Tongue (tissue), 2 donors: ENCODE results near the gene RAD51D. TPM values are rescaled to one million over a fixed set of nuclear protein-coding genes. Genes with fewer than 3 reads are reported as not detected.
A peak's percentile ranks its signal among the peaks of the same experiment; 100 is the strongest.
"Not testable (repeated sequence)": the region's sequence is repeated elsewhere in the genome, so short reads cannot be mapped to it uniquely, and the experiment has no call there.

Source experiments
- DNase-seq: peaks from one replicate; pipeline ENCODE4 v3.0.0-alpha.2; 2015
- total RNA-seq: library from RNA; depleted of rRNA; stranded (reverse); fragments of >200 nt; gene quantifications from one replicate; pipeline ENCODE4 v1.2.3, GENCODE V29; 2014

RAD51D gene
- total RNA-seq, 1 donor from 2014 or later: 5.2 TPM

DNA sequence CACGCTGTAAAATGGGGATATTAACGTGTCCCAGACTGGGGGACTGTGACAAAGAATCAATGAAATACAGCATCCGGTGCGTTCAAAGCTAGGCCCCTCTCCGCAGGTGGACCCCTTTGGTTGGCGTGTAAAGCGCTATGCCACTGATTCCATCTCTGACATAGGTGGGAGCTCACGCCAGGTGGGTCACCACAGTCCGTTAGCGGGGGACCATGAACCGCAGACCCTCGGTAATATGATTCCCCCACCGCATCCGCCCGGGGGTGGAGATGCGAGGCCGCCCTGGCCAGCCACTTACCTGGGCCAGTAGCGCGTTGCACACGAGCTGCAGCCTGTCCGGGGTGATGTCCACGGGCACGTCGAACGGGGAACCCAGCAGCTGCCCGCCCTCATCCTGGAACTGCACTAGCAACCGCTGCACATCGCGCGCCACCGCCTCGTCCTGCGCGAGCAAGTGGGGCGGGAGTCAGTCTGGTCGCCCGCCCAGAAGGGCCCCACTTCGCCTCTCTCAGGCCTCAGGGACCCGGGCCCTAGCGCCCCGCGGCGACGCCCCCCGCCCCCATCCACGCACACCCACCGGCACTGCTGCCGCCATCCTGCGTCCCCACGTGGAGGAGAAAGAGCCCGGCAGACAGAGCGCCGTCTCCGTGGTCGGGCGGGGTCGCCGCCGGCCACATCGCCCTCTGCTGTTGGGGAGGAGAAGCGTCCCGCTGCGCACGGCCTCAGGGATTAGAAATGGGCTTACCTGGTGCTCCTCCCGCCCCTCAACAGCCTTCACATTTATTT lies 22.2 kb upstream of the RAD51D start, which contains the start of gene NLE1:
TSS of gene NLE1 (minus strand) at position 623 of the 786 bp plus-strand sequence. CDS start at position 595, 28 bp downstream.
- DNase-seq: peak; percentile 87

GRCh38 chr17:35138218-35138617 lies 18.6 kb upstream of the RAD51D start:
- no peak for DNase-seq

- DNase-seq: no peak
Measured at GRCh38 chr17:35135322-35135721, 15.7 kb upstream of the RAD51D start.

- no peak for DNase-seq
Measured at GRCh38 chr17:35132816-35133550, 13.3 kb upstream of the RAD51D start.

GRCh38 chr17:35132099-35132498 lies 12.4 kb upstream of the RAD51D start:
- no peak for DNase-seq

- DNase-seq: no peak
Measured at GRCh38 chr17:35130392-35130791, 10.7 kb upstream of the RAD51D start.

DNA sequence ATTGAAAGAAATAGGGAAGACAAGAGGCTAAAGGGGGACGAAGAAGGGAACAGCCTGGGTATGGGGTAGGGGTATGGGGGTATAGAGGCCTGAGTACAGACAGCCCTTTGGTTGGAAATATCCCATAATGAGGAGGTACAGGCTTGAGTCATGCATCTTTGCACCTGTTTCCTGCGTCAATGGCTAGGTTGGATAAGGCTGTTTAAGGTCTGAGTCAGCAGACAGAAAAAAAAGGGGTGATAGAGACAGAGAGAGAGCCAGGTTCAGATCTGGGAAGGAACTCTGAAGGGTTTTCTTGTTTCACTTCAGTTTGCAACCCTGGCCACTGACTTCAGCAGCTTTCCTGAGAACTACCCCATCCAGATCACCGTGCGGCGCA lies 10.3 kb upstream of the RAD51D start:
- DNase-seq: no peak

- DNase-seq: no peak
Measured at GRCh38 chr17:35129154-35129972, 9.7 kb upstream of the RAD51D start.

GRCh38 chr17:35127751-35128514 lies 8.3 kb upstream of the RAD51D start:
- peak; percentile 32 for DNase-seq

DNA sequence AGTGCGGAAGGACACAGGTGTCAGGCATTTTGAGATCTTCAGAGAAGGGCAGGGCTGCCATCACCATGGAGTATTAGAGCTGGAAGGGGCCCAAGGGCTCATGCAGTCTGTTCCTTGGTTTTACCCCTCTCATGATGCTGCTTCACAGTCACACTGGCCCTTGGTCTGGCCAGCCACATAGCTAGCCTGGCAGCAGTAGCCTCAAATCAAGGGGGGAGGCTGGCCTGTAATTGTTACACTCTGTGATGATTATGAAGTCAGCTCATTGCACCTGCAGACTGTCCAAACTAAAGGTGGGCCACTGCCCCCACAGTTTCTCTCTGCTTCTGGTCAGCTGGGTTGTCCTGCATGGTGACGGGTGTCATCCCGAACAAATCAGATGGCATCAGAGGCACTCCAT lies 1.7 kb upstream of the RAD51D start, which contains the start of gene FNDC8:
TSS of gene FNDC8 (plus strand) at position 301 of the 400 bp plus-strand sequence. CDS start at position 380, 79 bp downstream.
- DNase-seq: no peak

- no peak for DNase-seq
Measured at GRCh38 chr17:35117984-35118383, 1.7 kb downstream of the RAD51D start.

DNA sequence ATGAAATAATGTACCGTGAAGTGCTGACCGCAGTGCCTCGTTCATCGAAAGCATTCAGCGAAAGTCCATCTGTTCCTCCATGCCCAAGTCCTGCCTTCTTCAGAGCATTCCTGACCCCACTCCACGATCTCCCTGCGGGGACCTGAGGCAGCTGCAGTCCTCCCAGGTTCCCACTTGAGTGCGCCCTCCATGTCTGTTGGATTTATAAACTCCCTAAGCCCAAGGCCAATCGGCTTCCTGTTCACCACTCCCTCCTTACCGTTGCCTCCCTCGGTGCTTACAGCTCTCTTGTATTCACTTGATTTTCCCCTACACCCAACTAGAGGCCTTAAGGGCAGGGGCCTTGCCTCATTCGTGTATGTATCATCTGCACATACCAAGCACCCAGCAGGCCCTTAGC lies 2.8 kb downstream of the RAD51D start:
- DNase-seq: no peak

DNA sequence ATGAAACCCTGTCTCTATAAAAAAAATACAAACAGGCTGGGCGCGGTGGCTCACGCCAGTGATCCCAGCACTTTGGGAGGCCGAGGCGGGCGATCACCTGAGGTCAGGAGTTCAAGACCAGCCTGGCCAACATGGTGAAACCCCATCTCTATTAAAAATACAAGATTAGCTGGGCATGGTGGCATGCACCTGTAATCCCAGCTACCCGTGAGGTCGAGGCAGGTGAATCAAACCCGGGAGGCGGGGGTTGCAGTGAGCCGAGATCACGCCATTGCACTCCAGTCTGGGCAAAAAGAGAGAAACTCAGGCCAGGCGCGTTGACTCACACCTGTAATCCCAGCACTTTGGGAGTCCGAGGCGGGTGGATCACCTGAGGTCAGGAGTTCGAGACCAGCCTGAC lies 8.9 kb downstream of the RAD51D start:
- DNase-seq: not testable (repeated sequence)

GRCh38 chr17:35104844-35105450 lies 14.7 kb downstream of the RAD51D start:
- no peak for DNase-seq

GRCh38 chr17:35103271-35103670 lies 16.4 kb downstream of the RAD51D start:
- no peak for DNase-seq

DNA sequence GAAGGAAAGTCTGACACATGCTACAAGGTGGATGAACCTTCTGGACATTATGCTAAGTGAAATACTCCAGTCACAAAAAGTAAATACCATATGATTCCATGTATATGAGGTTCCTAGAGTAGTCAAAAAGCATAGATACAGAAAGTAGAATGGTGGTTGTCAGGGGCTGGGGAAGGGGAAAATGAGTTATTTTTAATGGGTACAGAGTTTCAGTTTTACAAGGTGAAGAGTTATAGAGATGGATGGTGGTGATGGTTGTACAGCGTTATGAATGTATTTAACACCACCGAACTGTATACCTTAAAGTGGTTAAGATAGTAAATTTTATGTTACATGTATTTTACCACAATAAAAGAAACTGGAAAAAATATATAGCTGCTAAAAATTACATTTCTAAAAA lies 17.9 kb downstream of the RAD51D start:
- no peak for DNase-seq

- DNase-seq: no peak
Measured at GRCh38 chr17:35101036-35101435, 18.6 kb downstream of the RAD51D start.

DNA sequence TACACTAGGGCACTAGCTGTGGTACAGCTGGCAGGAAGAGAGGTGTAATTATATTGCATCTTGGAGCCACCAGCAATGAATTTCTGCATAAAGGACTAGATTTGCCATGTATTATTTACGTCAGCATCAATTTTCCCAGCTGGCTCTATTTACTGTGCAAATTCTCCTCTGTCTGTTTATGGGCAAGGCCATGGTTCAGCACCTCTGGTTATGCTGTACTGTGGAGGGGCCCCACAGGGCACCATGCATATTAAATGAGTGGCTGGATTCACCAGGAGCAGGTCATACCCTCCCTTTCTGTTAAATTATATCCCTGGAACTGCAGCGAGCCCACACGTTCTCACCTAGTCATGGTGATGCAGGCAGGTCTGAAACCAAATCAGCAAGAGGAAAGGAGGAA lies 19.8 kb downstream of the RAD51D start:
- no peak for DNase-seq

DNA sequence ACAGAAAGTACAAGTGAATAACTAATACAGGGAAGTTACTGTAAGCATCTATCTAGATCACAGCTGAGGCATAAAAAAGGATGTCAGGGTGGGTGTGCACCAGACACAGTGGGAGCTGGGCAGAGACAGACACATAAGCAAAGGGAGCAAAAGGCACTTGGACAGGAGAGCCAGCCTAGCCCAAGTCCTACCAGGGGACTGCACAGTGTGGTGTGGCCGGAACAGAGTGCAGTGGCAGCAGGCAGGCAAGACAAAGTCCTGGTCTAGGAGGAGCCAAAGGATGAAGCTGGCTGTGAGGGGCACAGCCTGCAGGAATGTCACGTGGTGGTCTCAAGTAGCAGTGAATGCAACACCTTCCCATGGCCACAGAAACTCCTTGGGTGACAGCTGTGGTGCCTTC lies 21.9 kb downstream of the RAD51D start:
- no peak for DNase-seq

- no peak for DNase-seq
Measured at GRCh38 chr17:35095741-35096140, 23.9 kb downstream of the RAD51D start.

DNA sequence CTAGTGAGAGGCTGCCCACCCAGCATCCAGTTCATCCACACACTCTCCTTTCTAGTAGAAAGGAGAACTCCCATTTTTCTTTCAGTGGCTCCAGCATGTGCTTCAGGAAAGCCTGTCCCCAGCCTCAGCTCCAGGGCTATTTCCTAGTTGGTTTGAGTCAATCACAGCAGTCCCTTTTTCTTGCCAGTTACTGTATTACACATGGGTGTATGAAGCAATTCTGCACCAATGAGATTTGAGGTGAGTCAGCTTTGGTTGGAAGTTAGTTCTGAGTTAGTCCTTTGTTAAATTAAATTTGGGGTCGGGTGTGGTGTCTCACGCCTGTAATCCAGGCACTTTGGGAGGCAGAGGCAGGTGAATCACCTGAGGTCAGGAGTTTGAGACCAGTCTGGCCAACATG lies 24.8 kb downstream of the RAD51D start:
- no peak for DNase-seq
